GM12874 (cell line): ENCODE data around the gene BIRC6.

Source experiments
- CTCF ChIP-seq: IDR thresholded peaks from 2 replicates; pipeline ENCODE4 v1.5.1; 2011; ENCODE audit warnings: low read depth, mild to moderate bottlenecking, control low read depth, low read length, moderate library complexity; ENCODE audit not compliant: insufficient read depth

The BIRC6 gene

DNA sequence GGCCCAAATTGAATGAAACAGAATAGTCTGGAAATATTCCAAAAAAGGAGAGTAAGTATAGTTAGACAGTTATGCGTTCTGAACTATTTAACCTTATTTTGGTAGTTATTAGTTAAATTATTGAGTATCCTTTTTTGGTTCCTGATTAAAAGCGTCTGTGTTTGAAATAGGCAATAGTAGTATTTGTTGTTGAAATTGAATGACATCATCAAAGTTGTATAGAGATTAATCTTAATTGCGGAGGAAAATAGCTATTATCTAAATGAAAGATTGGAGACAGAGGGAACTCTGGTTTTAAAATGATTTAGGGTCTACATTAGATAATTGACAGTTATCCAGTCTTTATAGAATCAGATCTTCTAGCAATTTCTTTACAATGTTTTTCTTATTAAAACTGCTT is 115.8 kb downstream of the BIRC6 start:
- no peak for TF ChIP-seq CTCF

DNA sequence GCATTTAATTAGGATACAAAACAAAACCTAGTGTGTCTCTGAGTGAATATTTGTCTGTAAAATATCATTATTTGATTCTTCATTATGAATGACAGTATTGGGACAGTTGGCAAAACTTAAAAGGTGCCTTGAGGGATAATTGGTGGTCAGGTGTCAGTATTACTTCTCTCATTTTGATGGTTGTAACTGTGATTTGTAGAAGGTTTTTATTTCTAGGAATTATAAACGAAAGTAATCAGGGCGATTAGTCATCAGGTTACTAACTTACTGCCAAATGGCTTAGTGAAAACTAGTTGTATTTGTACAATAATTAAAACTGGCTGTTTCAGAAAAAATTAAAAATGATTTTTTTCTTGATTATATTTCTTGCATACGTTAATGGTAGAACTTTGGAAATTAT is 117.6 kb downstream of the BIRC6 start:
- no peak for TF ChIP-seq CTCF

- TF ChIP-seq CTCF: no peak
Measured at GRCh38 chr2:32478889-32479620, 122.2 kb downstream of the BIRC6 start.

DNA sequence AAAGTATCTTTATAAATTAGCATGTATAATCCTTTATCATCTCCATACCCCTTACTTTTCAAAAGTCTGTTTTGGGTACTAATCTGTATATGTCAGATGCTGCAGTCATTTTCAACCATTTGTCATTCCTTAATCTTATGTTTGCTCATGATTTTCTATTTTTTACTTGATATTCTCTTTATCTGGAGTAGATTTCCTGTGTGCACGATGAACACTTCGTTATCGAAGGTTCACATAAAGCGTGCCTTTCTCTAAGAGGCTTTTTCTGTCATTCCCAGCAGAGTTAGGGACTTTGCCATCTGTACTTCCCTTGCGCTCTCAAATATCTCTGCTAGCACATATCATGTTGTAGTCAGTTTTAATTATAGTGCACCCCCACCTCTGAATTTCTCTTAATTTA is 123.2 kb downstream of the BIRC6 start:
- TF ChIP-seq CTCF: no peak

DNA sequence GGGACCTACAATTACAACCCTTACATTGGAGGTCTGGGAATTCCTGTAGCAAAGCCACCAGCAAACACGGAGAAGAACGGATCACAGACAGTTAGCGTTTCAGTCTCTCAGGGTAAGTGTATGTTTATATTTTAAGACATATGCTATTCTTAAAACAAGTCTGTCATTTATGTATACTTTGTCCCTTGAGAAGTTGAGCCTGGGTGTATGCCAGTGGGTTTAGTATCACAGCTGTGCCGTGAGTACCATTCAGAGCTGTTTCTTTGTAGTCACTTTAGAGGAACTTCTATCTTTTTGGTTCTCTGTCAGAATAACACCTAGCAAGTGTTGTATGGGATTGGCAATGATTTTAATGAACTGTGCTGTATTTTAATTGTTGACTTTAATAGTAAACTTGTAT is 125.6 kb downstream of the BIRC6 start:
- TF ChIP-seq CTCF: no peak

- TF ChIP-seq CTCF: no peak
Measured at GRCh38 chr2:32484937-32485336, 128.1 kb downstream of the BIRC6 start.

DNA sequence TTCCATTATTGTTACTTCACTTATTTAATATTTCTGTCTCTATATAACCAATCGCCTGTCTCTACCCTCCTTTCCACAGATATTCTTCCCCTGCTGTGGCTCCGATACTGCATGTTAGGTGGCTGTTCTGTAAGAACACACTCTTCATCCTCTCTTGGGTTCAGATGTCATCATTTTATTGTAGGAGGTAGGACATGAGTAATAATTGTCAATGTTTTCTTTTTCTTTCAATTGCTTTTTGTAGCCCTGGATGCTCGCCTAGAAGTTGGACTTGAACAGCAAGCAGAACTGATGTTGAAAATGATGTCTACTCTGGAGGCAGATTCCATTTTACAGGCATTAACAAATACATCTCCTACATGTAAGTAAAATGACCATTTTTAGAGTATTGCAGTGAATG is 128.6 kb downstream of the BIRC6 start:
- no peak for TF ChIP-seq CTCF
